ENCODE results near the gene IQCK.
A peak's percentile ranks its signal among the peaks of the same experiment; 100 is the strongest.

IQCK gene

GRCh38 chr16:19857593-19858339 is 139.7 kb downstream of the IQCK start:
- peak in 1 of 2 donors; percentile 7 for DNase-seq
- Histone ChIP-seq H3K4me3 (no peak overlapping the region), H3K27me3 (no peaks in the 10 kb centered on the region), H3K27ac (no peak overlapping the region), H3K36me3 (peaks cover 0 to 8% (median 4%) of the 10 kb centered on the region in 3 donors), H3K4me1 (no peaks in the 10 kb centered on the region), H3K9me3 (no peaks in the 10 kb centered on the region)
- TF ChIP-seq, protein P1, sequence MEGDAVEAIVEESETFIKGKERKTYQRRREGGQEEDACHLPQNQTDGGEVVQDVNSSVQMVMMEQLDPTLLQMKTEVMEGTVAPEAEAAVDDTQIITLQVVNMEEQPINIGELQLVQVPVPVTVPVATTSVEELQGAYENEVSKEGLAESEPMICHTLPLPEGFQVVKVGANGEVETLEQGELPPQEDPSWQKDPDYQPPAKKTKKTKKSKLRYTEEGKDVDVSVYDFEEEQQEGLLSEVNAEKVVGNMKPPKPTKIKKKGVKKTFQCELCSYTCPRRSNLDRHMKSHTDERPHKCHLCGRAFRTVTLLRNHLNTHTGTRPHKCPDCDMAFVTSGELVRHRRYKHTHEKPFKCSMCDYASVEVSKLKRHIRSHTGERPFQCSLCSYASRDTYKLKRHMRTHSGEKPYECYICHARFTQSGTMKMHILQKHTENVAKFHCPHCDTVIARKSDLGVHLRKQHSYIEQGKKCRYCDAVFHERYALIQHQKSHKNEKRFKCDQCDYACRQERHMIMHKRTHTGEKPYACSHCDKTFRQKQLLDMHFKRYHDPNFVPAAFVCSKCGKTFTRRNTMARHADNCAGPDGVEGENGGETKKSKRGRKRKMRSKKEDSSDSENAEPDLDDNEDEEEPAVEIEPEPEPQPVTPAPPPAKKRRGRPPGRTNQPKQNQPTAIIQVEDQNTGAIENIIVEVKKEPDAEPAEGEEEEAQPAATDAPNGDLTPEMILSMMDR (IDR thresholded peaks at IDR 0.05) = no peak
- intact Hi-C loops (cut with DNase I; ENCODE audit: low total_unique reads) = no loop called here

DNA sequence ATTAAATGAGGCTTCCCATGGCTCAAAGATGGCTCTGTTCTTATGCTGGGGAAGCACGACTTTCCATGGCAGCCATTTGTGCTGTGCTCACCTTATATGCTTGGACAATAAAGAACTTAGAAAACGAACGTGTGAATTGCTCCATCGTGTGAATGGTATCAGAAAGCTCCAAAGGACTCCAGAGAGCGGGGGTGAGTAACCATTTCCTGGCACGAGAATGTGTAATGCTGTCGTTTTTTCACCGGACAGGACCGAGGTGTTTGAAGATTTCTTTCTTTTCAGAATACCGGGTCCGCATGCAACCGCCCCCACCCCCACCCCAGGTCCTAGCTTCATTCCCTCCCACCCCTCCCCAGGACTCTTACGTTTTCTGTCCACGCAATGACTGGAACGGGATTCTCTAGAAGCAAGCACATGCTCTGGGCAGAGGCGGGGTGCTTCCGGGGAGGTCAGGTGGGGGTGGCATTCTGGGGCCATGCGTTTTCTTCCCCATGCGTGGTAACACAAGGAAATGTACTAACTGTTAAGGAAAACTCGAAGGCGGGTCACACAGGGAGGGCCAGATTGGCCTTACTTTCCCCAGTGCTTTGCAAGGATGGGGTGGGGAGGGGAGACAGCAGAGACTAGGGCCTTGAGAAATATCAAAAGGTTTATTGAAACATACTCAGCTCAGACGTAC is 140.4 kb downstream of the IQCK start:
- no peak overlapping the region for H3K27ac ChIP-seq
- H3K4me3 ChIP-seq = no peak overlapping the region
- no peaks in the 10 kb centered on the region for H3K27me3 ChIP-seq
- no peaks in the 10 kb centered on the region for H3K9me3 ChIP-seq
- DNase-seq = no peak
- H3K36me3 ChIP-seq = peaks cover 0 to 8% (median 4%) of the 10 kb centered on the region in 3 donors
- intact Hi-C loops (cut with DNase I; ENCODE audit: low total_unique reads) = no loop called here
- no peaks in the 10 kb centered on the region for H3K4me1 ChIP-seq
- TF ChIP-seq, protein P1 (IDR thresholded peaks at IDR 0.05) = no peak

DNA sequence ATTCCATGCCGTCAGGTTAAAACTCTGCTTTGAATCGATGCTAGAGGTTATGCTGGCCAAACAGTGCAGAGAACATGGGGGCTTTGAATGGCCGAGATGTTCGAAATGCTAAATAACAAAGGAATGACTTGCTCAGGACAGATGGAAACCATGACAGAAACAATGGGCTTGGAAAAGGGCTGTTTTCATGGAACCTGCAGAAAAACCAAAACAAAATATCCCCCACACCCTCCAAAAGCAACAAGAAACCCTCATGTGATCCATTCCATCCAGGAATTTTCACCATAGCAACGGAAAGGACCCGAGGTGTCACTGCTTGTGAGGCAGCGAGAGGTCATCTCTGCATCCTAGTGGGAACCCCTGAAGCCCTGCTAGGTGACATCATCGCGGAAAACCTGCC is 141.1 kb downstream of the IQCK start:
- Histone ChIP-seq H3K4me1 (no peaks in the 10 kb centered on the region), H3K36me3 (peaks cover 0 to 8% (median 4%) of the 10 kb centered on the region in 3 donors), H3K27me3 (no peaks in the 10 kb centered on the region), H3K9me3 (no peaks in the 10 kb centered on the region), H3K4me3 (no peak overlapping the region), H3K27ac (no peak overlapping the region)
- no peak for DNase-seq
- intact Hi-C loops (cut with DNase I; ENCODE audit: low total_unique reads) = no loop called here
- TF ChIP-seq, protein P1 (IDR thresholded peaks at IDR 0.05) = no peak

DNA sequence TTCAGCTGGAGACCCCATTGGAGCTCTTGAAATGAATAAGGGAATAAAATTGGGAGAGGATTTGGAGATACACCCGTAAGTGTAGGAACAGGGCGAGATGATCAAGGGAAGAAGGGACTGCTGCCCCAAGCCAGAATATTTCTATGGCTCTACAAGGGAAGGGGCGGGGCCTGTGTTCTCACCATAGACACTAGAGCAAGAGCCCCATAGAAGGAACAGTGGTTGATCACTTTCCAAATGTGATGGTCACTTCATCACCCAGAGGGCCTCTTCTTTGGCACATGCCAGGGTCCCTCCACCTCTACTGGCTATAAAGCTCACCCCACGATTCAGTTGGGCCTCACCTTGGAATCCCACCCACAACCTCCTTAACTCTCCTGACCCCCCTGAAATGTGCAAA is 141.5 kb downstream of the IQCK start:
- peaks cover 0 to 8% (median 4%) of the 10 kb centered on the region in 3 donors for H3K36me3 ChIP-seq
- no peaks in the 10 kb centered on the region for H3K9me3 ChIP-seq
- no peak for DNase-seq
- no peaks in the 10 kb centered on the region for H3K27me3 ChIP-seq
- no peaks in the 10 kb centered on the region for H3K4me1 ChIP-seq
- TF ChIP-seq, protein P1 (IDR thresholded peaks at IDR 0.05) = no peak
- no peak overlapping the region for H3K4me3 ChIP-seq
- intact Hi-C loops (cut with DNase I; ENCODE audit: low total_unique reads) = no loop called here
- H3K27ac ChIP-seq = no peak overlapping the region

DNA sequence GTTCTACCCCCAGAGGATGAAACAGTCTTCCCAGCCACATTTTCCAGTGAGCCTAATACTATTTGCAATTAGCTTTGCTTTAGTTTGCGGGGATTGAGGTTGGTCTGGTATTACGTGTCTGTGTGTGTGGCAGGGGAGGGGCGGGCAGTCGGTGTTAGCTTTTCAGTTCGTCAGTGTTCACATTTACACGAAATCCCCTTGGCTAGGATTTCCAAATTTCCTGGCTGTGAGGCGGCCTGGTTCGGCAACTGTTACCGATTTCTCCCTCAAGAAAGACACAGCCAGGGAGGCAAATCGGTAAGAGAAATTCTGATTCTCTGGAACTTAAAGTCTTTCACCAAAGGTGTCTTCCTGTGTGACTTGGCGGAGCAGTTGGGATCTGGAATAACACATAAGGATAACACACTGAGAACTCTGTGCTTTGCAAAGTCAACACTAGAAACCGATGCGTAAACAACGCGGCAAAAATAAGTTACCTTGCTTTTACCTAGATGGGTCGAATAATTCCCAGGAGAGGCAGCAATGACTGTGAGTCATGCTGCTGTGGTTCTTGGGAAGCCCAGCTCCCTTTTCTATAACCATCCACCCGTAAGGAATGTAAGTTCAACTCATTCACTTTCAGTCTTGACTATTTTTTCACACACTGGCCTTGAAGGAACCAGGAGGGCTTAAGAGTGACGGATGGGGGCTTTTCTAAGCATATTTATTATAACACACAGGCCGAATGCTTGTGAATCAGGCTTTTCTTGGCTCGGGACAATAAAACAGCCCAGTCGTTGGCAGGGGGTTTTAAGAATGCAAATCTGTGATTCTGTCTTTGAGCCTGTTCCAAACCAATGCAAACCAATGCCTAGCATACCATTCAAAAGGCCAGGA is 142.3 kb downstream of the IQCK start:
- DNase-seq = no peak
- H3K27ac ChIP-seq = no peak overlapping the region
- H3K36me3 ChIP-seq = peaks cover 0 to 8% (median 4%) of the 10 kb centered on the region in 3 donors
- no peaks in the 10 kb centered on the region for H3K4me1 ChIP-seq
- TF ChIP-seq, protein P1 (IDR thresholded peaks at IDR 0.05) = no peak
- H3K4me3 ChIP-seq = no peak overlapping the region
- no peaks in the 10 kb centered on the region for H3K9me3 ChIP-seq
- H3K27me3 ChIP-seq = no peaks in the 10 kb centered on the region
- intact Hi-C loops (cut with DNase I; ENCODE audit: low total_unique reads) = no loop called here
